ENCODE data around the gene ELOA2.

DNA sequence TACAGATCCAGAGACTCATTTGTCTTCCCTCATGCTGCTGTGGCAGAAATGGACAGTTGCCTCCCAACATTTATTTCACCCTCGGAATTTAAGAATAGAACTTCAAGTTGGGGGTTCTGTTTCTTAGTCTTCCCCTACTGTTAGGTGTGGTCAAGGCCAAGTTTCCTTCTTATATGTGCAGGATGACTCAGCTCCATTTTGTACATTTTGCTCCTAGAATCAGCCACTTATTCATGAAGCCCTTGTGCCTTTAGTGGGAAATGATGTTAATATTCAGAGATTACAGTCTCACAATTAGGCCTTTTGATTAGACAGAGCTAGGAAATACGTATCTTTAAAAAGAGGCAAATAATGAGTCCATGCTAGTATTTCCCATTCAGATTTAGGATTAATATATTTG lies 46.2 kb upstream of the ELOA2 start:
- TF ChIP-seq EZH2 (IDR thresholded peaks at IDR 0.05; ENCODE audit: insufficient read depth, poor library complexity, severe bottlenecking) (no peak), EZH2phosphoT487 (IDR thresholded peaks at IDR 0.05; ENCODE audit: insufficient read depth, low read depth) (no peak)
